Ectodermal cell (in vitro differentiated cells): Measurements from ENCODE around the gene RAD51B.
"Not testable (repeated sequence)": the region's sequence is repeated elsewhere in the genome, so short reads cannot be mapped to it uniquely, and the experiment has no call there.

ENCODE experiments used
- H3K27ac ChIP-seq: 2 replicates; pipeline ENCODE4 v1.7.0; 2013; ENCODE audit warnings: mild to moderate bottlenecking, low read depth, low read length; ENCODE audit not compliant: insufficient read depth, poor library complexity, severe bottlenecking
- H3K27me3 ChIP-seq: 2 replicates; pipeline ENCODE4 v1.7.0; 2013; ENCODE audit warnings: mild to moderate bottlenecking, low read length; ENCODE audit not compliant: insufficient read depth, control insufficient read depth, poor library complexity, severe bottlenecking
- H3K36me3 ChIP-seq: one replicate; pipeline ENCODE4 v1.7.0; 2013; ENCODE audit warnings: low read length; ENCODE audit not compliant: control insufficient read depth, insufficient read depth
- H3K4me1 ChIP-seq: one replicate; pipeline ENCODE4 v1.7.0; 2013; ENCODE audit warnings: low read length; ENCODE audit not compliant: control insufficient read depth, insufficient read depth
- H3K4me3 ChIP-seq: 2 replicates; pipeline ENCODE4 v1.7.0; 2013; ENCODE audit warnings: low read depth, low read length, control low read depth; ENCODE audit not compliant: insufficient read depth
- H3K9me3 ChIP-seq: 2 replicates; pipeline ENCODE4 v1.7.0; 2013; ENCODE audit warnings: mild to moderate bottlenecking, low read length, moderate library complexity; ENCODE audit not compliant: control insufficient read depth
- WGBS, 2 experiments: methylation state at CpG; one replicate each; pipeline ENCODE4 v1.1.7; 2013; ENCODE audit warnings: missing lambda C conversion rate in 2 of 2; 5-methylcytosine and 5-hydroxymethylcytosine counted together

Gene RAD51B

GRCh38 chr14:68115952-68116351 lies 296.4 kb downstream of the RAD51B start:
- peaks cover 12% of the 10 kb centered on the region for H3K4me1 ChIP-seq
- not testable (repeated sequence) for H3K9me3 ChIP-seq, H3K27me3 ChIP-seq, H3K27ac ChIP-seq, H3K4me3 ChIP-seq, H3K36me3 ChIP-seq

GRCh38 chr14:68122651-68123050 lies 303.1 kb downstream of the RAD51B start:
- no peaks in the 10 kb centered on the region for H3K27me3 ChIP-seq
- H3K4me1 ChIP-seq, result no peaks in the 10 kb centered on the region
- H3K9me3 ChIP-seq, result no peaks in the 10 kb centered on the region
- no peak overlapping the region for H3K4me3 ChIP-seq
- no peak overlapping the region for H3K27ac ChIP-seq
- no peaks in the 10 kb centered on the region for H3K36me3 ChIP-seq

- WGBS, 2 experiments, result 95 to 100% methylated on average over 2 of the region's 2 CpGs
- H3K9me3 ChIP-seq, result no peaks in the 10 kb centered on the region
Measured at GRCh38 chr14:68124050-68124449, 304.5 kb downstream of the RAD51B start.

DNA sequence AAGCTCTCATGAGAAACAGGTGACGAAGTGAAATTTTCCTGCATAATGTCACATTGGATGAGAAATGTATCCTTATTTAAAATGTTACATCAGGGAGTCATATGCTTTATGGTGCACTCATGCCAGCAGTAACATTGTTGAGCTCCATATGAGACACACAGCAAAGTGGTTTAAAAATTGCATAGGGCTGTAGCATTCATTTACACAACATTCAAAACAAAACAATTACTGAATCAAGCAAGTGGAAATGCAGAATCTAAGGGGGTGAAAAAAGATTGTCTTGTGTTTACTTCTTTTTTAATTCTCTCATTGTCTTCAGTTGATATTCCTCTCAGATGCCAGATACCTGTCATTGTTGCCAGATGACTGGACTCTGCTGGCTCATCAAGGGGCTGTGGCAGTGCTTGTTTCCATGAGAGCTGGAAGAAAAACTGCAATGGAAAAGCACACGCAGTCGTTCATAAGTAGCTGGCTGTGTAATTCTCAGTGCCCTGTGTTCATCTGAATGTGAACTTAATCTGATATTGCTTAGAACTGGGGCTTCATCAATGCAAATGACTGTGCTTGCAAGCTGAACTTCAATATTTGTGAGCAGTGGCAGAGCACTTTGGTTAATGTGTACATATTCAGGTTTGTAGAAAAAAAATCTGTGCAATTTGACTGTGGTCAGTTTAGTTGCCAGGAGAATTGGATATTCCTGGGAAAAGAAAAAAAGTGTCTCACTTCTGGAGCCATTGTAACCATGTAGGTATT lies 305.6 kb downstream of the RAD51B start:
- WGBS, 2 experiments, result 84 to 87% methylated on average over 2 to 3 of the region's 3 CpGs
- Histone ChIP-seq H3K9me3 (no peaks in the 10 kb centered on the region), H3K27me3 (no peaks in the 10 kb centered on the region), H3K36me3 (no peaks in the 10 kb centered on the region), H3K27ac (no peak overlapping the region), H3K4me3 (no peak overlapping the region), H3K4me1 (no peaks in the 10 kb centered on the region)

More at GRCh38 chr14:68124050-68124449, 304.5 kb downstream of the RAD51B start:
- H3K4me1 ChIP-seq, result no peaks in the 10 kb centered on the region
- H3K27ac ChIP-seq, result no peak overlapping the region
- no peaks in the 10 kb centered on the region for H3K36me3 ChIP-seq
- H3K27me3 ChIP-seq, result no peaks in the 10 kb centered on the region
- H3K4me3 ChIP-seq, result no peak overlapping the region

GRCh38 chr14:68127166-68127565 lies 307.6 kb downstream of the RAD51B start:
- H3K4me3 ChIP-seq, result no peak overlapping the region
- no peaks in the 10 kb centered on the region for H3K36me3 ChIP-seq
- no peaks in the 10 kb centered on the region for H3K4me1 ChIP-seq
- WGBS, 2 experiments, result 95 to 100% methylated on average over 1 of the region's 2 CpGs
- no peak overlapping the region for H3K27ac ChIP-seq
- no peaks in the 10 kb centered on the region for H3K27me3 ChIP-seq
- H3K9me3 ChIP-seq, result no peaks in the 10 kb centered on the region

DNA sequence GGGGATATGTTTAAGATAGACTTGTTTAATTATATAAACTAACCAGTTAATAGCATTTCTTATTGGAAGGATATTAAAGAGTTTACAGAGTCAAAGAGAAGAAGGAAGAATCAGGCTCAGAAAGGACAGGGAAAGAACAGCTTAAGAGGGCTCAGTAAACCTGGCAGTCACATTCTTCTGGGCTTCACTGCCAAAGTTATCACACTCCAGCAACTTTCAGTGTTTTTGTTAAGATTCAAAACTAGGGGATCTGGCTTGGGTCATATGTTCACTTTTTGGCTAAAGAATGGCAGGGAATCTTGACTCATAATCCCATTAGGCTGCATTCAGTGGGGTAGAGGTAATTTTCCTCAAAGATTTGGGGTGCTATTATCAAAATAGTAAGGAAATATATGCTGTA lies 312.3 kb downstream of the RAD51B start:
- no peaks in the 10 kb centered on the region for H3K27me3 ChIP-seq
- peaks cover 5% of the 10 kb centered on the region for H3K4me1 ChIP-seq
- no peak overlapping the region for H3K4me3 ChIP-seq
- no peak overlapping the region for H3K27ac ChIP-seq
- H3K9me3 ChIP-seq, result no peaks in the 10 kb centered on the region
- H3K36me3 ChIP-seq, result no peaks in the 10 kb centered on the region

GRCh38 chr14:68132563-68133121 lies 313.1 kb downstream of the RAD51B start:
- 96 to 97% methylated on average over 1 of the region's 1 CpG for WGBS, 2 experiments
- Histone ChIP-seq H3K27me3 (no peaks in the 10 kb centered on the region), H3K9me3 (no peaks in the 10 kb centered on the region), H3K36me3 (no peaks in the 10 kb centered on the region), H3K4me3 (no peak overlapping the region), H3K4me1 (peaks cover 11% of the 10 kb centered on the region), H3K27ac (no peak overlapping the region)

DNA sequence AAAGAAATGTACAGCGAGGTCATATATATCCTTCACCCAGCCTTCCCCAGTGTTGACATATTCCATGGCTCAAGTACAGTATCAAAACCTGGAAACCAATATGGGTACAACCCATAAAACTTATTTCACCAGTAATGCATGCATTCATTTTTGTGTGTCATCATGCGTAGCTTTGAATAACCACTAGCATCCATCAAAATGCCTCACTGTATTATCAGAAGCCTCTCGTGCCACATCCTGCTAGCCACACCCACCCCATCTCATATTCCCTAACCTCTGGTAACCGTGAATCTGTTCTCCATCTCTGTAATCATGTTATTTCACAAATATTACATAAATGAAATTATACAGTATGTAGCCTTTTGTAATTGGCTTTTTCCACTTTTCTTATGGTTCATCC lies 314.3 kb downstream of the RAD51B start:
- H3K27ac ChIP-seq, result no peak overlapping the region
- no peak overlapping the region for H3K4me3 ChIP-seq
- H3K4me1 ChIP-seq, result peaks cover 19% of the 10 kb centered on the region
- no peaks in the 10 kb centered on the region for H3K27me3 ChIP-seq
- H3K36me3 ChIP-seq, result no peaks in the 10 kb centered on the region
- H3K9me3 ChIP-seq, result no peaks in the 10 kb centered on the region
- 96 to 97% methylated on average over 3 to 4 of the region's 4 CpGs for WGBS, 2 experiments

GRCh38 chr14:68135028-68135427 lies 315.4 kb downstream of the RAD51B start:
- H3K27me3 ChIP-seq, result no peaks in the 10 kb centered on the region
- H3K4me1 ChIP-seq, result peaks cover 31% of the 10 kb centered on the region
- H3K9me3 ChIP-seq, result no peaks in the 10 kb centered on the region
- H3K4me3 ChIP-seq, result no peak overlapping the region
- no peak overlapping the region for H3K27ac ChIP-seq
- H3K36me3 ChIP-seq, result no peaks in the 10 kb centered on the region
- 84 to 91% methylated on average over 2 of the region's 3 CpGs for WGBS, 2 experiments

DNA sequence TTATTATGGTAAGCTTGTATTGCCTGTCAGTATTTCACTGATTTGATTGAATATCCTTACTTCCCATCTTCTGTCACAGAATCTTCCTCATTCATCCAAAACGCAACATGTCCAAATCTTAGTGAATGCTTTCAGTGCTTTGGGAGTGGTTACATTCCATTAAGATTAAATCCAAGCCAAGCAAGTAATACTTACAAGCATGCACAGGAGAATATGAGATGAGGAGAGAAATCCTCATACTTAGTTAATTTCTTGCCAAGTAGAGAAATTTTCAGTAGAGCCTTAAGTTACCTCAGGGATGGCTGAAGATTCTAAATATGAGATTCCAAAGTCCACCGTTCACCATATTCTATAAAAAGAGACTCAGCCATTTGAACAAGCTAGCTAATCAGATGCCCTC lies 316.0 kb downstream of the RAD51B start:
- peaks cover 36% of the 10 kb centered on the region for H3K4me1 ChIP-seq
- no peaks in the 10 kb centered on the region for H3K36me3 ChIP-seq
- H3K27me3 ChIP-seq, result no peaks in the 10 kb centered on the region
- 90 to 100% methylated on average over 2 of the region's 2 CpGs for WGBS, 2 experiments
- H3K4me3 ChIP-seq, result no peak overlapping the region
- H3K9me3 ChIP-seq, result no peaks in the 10 kb centered on the region
- H3K27ac ChIP-seq, result no peak overlapping the region
